ENCODE measurements around the gene CSPG4.

DNA sequence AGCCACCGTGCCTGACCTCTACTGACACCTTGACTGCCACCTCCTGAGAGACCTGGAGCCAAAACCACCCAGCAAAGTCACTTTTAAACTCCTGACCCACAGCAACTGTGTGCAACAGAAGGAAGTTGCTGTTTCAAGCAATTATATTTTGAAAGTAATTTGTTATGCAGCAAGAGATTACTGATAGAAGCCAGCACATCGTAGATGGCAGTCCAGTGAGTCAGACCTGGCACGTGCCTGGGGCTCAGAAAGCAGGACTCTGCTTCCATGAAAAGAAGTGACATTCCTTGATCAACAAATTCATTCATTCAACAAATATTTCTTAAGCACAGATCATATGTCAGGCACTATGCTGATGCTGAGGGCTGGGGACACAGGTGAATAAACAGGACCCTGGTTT, 5.7 kb upstream of the CSPG4 start:
- TF ChIP-seq, protein P1, sequence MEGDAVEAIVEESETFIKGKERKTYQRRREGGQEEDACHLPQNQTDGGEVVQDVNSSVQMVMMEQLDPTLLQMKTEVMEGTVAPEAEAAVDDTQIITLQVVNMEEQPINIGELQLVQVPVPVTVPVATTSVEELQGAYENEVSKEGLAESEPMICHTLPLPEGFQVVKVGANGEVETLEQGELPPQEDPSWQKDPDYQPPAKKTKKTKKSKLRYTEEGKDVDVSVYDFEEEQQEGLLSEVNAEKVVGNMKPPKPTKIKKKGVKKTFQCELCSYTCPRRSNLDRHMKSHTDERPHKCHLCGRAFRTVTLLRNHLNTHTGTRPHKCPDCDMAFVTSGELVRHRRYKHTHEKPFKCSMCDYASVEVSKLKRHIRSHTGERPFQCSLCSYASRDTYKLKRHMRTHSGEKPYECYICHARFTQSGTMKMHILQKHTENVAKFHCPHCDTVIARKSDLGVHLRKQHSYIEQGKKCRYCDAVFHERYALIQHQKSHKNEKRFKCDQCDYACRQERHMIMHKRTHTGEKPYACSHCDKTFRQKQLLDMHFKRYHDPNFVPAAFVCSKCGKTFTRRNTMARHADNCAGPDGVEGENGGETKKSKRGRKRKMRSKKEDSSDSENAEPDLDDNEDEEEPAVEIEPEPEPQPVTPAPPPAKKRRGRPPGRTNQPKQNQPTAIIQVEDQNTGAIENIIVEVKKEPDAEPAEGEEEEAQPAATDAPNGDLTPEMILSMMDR (conservative IDR thresholded peaks at IDR 0.05 in 1 of 2, IDR thresholded peaks at IDR 0.05 in 1 of 2; ENCODE audit: extremely low read depth in 1 of 2, insufficient read depth in 1 of 2, low read depth in 1 of 2, low read length in 2 of 2), result no peak
- no peak for TF ChIP-seq EZH2 (IDR thresholded peaks at IDR 0.05; ENCODE audit: borderline replicate concordance, low read length)

Measured in mammary epithelial cell (primary cell).